Stimulated activated CD4-positive, alpha-beta T cell treated with anti-CD3 and anti-CD28 coated beads, TNF-alpha, amount 100 ng/mL, for 24 hours (primary cell): Measurements from ENCODE around the gene FAM234B.
"Not testable (repeated sequence)": the region's sequence is repeated elsewhere in the genome, so short reads cannot be mapped to it uniquely, and the experiment has no call there.

Experiments
- DNase-seq, 3 experiments: peaks; one replicate each; pipeline ENCODE4 v3.0.0-alpha.2; 2020; ENCODE audit warnings: low read depth in 3 of 3

Gene FAM234B

DNA sequence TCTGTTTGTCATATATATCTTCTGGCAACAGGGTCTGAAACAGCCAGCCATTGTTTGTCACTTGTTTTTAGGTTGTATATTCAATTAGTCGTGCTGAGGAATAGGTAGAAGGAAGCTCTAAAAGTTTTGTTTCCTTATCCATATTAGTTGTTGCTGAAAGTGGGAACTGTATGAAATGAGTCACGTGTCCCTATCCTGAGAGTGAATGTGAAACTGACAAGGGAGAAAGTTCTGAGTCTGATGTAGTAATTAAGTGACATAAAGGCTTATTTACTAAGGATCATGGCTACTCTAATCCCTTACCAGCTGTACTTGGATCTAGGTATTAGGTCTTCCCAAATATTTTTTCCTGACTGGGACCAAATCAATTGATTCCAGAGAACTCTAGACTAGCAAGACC, 16.4 kb downstream of the FAM234B start:
- DNase-seq, result no peak

DNA sequence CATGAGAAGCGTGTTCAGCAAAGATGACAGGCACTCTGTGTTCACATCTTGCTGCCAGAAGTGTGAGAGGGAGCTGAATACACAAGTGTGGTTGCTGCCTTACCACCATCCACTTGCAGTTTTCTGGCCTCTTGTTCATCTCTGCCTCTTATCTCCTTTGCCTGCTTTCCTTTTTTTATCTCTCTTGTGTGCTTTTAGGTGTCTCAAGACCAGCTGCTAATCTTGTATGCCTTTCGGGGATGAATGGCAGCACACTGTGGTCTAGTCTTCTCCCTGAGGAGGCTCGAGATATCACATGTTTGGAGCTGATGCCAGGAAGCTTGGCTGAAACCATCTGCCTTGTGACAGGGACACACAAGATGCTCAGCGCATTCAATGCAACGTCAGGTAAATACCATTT, 17.2 kb downstream of the FAM234B start:
- DNase-seq, result no peak

DNA sequence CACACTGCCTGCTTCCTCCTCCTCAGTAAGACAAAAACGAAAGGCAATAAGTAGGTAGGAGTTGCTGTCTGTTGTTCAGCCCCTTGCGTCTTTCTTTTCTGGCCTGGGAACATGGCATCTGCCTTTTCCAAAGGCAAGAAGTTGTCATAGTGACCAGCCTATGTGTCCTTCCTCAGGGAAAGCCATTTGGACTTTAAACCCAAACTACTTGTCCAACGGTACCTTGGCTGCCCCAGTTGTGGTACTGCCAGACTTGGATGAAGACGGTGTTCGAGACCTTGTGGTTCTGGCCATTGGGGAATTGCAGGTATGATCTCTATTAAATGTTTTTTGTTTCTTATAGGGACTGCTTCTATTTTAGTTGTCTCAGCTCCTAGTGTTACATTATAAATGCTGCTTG, 18.5 kb downstream of the FAM234B start:
- DNase-seq, result no peak

DNA sequence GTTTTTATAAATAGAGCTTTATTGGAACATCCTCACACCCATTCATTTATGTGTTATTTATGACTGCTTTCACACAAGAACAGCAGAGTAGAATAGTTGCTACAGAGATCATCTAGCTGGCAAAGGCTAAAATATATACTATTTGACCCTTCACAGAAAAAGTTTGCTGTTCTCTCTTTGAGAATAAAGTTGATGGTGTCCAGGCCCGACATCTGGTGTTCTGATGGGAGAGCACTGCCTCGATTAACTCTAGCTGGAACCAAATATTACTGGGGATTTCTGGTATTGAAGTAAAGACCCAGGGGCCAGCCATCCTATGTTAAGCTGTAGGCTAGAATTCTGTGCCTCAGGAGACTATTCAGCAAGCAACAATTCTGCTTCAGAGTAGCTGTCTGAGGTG, 21.8 kb downstream of the FAM234B start:
- no peak for DNase-seq

DNA sequence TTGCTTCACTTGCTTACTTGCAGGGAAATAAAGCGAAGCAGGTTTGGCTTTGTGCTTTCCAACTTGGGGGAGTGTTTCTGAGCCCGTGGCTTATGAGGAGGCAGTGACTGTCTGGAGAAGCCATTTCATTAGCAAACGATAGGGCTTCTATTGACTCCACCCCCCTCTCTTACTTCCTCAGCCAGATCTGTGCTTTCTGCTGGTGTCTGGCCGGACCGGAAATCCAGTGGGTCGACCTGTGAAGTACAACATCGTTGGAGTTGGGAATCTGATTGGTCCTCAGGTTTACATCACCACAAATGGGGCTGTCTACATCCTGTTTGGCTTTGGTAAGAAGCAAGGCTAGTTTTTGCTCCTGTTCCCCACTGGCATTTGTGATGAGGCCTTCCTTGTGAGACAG, 22.3 kb downstream of the FAM234B start:
- DNase-seq, result no peak

DNA sequence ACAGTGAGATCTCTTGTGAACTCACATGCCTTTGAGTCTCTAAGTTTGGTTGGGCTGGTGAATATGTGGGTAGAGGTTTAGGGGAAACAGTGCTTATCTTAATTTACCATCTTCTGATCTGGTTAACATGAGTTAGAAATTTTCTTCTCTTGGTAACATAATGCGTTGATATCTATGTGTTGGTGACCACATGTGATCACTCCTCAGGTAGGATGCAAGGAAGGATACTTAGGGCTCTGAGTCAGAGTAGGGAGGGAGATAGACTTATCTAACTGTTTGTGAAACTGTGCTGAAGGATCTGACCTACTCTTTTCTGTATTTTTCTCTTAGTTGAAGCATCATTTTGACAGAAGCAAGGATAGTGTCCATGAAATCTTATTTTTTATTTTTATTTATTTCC, 23.1 kb downstream of the FAM234B start:
- DNase-seq, result no peak

DNA sequence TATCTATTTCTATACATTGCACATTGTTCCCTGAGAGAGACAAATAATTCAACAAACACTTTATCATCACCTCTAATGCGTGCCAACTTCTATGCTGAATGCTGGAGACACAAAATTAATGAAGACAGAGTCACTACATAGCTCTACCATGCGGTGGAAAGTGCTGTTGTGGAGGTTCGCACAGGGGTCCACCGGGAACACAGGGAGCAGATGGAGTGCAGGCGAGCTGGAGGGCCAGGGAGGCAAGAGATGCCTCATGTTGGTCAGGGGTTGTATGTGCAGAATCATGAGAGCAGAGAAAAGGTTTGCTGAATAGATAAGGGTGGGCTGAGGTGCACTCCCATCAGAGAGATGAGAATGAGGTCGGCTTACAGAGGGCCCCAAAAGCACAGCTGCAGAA, 25.2 kb downstream of the FAM234B start:
- DNase-seq, result no peak

DNA sequence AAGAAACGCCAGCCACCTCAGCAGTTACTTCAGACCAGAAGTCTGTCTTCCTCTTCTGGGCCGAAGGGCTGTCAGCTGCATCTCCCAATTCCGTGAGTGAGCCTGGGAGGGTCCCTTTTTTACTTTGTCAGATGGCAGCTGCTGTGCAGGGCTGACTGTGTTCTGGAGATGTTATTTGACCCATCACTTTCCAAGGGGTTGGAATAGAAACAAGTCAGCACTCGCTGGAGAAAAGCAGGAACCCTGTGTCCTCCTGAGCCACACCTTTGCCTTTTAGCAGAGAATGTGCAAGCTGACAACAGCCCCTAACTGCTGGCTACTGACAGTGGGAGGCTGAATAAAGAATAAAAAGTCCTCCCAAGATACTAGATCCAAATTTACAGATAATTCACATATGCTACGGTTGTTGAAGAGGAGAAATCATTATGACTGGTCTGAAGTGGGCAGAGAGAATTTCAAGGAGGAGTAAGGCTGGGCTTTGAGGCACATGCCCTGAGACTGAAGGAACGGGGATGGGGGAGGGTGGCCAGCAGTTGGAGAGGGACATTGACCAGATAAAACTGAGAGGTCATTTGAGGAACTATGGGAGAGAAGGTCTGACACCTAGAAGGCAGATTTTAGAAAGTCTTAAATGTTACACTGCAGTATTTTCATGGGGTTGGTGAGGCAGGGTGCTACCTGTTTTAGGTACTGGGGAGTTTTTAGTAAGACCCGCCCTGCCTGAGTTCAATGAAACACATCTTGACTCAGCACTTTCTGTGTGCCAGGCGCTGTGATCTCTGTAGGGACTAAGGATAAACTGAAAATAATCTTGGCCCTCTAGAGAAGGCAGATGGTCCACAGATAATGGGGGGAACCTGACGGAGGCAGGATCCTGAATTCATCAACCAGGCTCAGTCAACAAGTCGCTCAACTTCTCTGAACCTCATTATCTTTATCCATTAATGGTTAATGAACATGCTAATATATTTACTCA, 27.4 kb downstream of the FAM234B start:
- DNase-seq, result no peak

DNA sequence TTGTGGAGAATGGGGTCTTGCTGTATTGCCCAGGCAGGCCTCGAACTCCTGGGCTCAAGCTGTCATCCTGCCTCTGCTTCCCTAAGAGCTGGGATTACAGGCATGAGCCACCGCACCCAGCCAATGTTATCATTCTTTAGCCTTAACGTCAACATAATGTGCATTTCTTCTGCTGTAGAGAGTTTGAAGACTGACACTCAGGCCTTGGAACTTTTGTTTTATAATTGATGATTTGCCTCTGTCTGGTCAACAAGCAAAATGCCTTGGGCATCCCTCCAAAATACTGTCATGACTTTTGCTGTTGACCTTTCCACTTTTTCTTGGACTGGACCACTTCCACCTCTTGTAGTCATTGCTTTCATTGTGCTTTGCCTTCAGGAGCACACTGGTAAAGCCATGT, 29.0 kb downstream of the FAM234B start:
- no peak for DNase-seq

DNA sequence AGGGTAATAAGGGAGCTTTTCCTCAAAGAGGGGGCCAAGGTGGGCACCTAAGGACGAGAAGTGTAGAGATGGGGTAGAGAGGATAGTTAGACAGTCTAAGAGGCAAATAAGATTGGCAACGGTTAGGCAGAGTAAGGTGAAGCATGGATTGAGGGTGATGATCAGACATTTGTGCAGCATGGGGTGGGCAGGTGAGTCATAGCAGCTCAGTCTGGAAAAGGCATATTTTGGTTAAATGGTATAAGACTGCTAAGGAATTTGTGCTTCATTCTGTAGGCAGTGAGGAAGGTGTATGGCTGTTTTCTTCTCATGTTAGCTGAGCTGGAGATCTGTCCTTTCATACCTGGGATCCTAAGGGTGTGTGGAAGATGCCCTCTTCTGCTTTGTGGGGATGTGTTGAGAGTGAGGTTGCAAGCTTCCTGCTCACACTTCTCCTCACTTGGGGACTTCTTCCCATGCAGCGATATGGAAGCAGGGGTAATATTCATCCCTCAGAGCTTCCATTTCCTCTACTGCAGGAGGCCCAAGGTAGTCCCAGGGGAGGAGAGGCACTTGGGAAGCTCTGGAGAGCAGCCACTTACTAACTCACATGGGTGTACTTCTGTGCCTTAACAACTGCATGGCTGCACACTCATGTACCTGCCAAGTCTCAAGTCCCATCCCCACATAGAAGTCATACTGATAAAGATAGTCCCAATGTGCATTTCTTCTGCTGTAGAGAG, 30.4 kb downstream of the FAM234B start:
- DNase-seq, result no peak

DNA sequence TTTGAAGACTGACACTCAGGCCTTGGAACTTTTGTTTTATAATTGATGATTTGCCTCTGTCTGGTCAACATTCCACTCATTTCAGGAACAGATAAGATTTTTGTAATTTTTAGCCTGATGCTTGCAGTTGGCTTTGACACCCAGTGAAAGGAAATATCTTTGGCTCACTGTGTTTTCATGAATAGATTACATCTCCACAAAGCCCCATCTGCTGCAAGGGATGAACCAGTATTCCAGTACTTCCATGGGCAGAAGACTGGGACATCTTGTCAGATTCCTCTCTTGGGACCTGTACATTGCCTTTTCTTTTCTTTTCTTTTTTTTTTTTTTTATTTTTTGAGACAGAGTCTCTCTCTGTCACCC, 30.9 kb downstream of the FAM234B start:
- no peak for DNase-seq

DNA sequence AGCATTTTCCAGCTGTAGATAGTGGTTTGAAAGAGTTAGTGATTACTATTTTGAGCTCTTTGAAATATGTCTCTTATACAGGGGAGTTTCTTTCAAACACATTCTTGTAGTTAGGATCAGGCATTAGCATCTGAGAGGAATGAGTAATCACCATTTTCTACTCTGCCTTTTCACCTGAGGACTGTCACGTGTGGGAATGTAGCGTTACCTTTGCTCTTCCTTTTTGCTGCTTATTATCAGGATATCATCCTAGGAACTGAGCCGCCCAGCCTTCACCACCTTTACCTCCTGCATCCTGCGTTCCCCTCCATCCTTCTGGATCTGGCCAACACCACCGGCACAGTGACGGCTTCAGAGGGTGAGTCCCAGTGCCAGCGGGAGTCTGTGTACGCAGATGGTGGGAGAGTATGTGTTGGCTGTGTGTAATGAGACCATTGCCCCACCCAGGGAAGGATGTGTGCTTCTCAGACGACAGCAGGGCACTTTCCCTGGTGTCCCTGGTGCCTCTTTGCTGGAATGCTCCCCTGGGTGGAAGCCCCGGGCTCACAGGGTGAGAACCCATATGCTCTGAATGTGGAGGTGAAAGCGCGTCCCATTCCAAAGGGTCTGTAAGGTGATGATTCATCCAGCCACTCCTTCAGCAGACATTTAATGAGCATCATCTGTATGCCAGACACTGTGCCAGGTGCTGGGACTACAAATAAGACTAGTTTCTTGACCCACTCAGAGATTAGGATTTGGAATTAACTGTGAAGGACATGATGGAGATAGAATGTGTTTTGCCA, 31.8 kb downstream of the FAM234B start:
- DNase-seq, result no peak

DNA sequence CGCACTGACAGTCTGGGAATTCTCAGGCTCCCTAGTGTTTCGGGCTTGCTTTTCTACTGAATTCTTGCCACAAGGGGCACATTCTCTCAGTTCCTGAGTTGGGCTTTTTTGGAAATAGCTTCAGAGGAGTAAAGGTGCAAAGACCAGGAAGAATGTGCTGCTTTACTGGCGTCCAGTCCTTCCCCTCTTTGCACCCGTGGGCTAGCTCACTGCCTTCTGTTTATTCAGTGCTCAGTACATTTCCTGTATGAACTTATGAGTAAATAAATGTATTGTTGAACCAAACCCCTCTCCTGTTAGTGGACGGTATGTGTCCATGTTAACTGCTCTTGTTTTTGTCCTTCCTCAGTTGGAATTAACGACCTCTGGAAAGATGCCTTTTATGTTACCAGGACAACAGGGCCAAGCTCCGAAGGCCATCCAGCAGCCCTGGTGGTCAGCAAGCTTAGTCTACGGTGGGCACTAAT, 35.3 kb downstream of the FAM234B start:
- no peak for DNase-seq

DNA sequence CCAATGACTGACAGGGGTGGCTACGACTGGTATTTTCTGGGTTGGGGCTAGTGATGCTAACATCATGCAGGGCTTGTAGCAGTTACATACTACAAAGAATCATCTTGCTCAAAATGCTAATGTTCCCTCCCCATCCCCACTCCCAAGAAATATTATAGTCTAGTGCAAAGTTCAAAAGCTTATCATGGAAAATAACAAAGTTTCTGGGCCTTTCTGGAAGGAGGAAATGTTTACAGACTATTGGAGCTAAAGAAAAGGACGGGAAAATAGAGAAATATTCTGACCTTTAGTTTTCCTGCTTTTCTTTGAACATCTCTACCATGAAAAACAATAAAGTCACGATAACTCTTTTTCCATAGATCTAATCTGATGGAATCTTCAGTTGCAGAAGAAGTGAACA, 36.1 kb downstream of the FAM234B start:
- DNase-seq, result no peak

DNA sequence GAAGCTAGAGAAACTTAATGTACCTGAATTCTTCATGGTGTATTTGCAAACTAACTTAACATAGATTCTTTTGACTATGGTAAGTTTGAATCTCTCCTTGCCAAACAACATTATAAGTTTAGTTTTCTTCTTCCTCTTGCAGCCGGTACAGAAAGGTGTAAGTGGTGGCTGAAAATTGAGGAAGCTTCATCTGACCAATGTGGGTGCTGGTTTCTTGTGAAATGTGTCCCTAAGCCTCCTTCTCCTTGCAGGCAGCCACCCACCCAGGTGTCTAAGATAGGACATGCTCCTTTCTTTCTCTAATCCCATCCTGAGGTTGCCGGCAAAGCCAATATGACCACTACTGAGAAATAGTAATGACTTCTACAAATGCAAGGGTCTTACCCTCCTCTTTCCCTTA, 38.7 kb downstream of the FAM234B start:
- no peak for DNase-seq

DNA sequence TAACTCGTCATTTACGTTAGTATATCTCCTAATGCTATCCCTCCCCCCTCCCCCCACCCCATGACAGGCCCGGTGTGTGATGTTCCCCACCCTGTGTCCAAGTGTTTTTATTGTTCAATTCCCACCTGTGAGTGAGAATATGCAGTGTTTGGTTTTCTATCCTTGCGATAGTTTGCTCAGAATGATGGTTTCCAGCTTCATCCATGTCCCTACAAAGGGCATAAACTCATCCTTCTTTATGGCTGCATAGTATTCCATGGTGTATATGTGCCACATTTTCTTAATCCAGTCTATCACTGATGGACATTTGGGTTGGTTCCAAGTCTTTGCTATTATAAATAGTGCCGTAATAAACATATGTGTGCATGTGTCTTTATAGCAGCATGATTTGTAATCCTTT, 39.5 kb downstream of the FAM234B start:
- not testable (repeated sequence) for DNase-seq

DNA sequence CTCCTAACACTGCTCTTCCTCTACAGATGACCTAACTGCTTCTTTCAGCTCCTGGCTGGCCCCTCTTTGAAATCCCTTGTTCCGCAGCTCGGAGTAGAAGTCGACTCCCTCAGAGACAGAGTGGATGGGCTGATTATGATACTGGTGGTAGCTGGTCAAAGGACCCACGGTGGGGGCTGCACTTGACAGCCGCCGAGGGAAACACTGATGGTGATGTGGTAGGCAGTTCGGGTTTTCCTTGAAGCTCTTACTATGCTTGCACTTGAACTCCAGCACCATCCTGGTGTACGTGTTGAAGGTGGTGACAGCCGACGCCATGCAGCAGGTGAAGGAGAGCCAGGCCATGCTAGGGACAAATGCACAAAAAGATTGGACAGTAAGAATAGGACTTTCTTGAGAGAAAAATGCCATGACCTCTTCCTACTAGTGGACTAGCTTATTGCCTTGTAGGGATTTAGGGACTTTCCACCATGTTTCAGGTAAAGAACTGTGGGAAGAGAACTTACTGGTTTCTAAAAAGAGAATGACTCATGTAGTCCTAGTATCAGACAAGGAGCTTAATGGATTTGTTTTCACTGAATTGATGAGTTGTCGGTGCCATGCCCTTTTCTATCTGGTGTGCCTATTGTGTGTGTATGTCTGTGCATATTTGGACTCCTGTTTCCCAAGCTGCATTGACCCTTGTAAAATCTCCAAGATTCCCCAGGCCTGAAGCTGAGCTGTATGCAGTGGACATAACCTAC, 40.9 kb downstream of the FAM234B start:
- DNase-seq, result no peak

DNA sequence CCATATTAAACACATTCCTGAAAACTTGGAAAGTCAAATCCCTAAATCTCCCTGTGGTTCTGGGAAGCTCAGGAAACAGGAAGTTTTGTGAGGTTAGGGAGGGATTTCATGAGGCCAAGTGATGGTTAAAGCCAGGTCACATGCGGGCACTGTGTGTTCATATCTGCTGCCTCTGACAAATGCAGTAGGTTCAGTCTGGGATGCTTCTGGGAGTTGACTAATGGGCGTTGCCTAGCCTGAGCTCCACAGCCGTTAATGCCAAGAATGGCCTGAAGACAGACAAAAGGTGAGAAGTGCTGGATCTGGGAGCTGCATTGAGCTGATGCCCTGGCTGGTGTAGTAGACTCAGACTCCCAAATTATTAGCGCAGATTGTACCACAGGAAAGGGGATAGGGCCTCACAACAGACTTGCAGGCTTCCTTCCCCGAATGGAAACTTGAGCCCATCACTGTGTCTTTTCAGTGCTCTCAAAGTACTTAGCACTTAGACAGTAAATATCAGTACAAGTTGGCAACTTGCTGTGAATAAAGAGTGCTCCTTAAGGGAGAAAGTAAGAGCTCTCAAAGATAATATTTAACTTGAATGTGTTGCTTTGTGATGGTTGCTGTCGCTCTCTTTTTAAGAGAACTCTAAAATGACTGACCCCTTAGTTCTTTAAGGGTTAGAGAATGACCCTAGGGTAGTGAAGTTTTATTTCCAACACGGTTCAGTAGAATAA, 41.9 kb downstream of the FAM234B start:
- DNase-seq, result no peak

DNA sequence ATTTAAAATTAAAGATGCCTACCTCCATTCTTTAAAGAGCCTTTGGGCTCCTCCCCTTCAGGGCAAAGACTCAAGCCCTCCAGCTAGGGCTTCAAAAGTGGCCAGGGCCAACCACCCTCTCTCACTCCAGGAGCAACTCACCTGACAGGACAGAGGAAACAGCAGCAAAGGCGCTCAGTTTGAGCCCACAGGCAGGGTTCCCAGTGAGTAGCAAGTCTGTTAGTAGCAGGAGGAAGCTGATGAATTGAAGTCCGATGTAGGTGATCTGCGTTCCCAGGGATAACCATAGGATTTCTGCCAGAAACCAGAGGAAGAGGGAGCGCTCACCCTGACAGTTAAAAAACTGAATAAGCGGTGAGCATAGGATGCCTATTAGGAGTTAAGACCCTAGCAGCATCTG, 43.6 kb downstream of the FAM234B start:
- no peak for DNase-seq

DNA sequence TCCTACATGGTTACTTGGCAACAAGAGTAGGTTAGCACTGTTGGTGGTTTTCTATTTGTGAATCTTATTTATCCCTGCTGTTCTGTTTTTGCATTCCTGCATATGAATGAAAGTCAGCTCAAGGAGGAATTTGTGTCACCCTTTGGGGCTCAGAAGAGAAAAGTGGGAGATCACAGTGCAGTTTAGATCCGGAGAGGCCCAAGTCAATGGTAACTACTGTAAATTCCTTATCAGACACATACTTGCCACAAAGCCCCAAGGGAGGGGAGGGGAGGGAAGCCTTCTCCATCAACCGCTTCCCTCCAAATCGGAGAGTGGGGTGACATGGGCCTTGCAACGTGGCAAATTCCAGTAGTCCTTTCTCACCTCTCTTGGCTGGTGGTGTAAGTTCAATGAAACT, 44.3 kb downstream of the FAM234B start:
- DNase-seq, result no peak

DNA sequence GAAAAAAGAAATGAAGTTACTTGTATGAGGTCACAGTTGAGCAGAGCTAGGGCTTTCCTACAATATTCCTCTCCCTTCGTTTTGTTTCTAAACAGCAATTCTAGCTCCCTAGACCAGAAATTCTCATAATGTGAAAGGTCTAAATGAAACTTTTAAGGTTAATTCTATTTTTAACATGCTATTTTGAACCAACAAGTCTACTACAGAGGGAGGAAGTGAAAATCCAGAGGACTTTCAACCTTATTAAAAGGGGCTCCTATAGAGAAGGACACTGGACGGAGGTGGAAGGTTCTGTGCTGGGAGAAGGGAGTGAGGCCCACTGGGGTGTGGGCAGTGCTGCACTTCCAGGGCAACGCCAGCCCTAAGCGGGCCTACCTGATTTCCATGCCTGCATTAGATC, 45.9 kb downstream of the FAM234B start:
- no peak for DNase-seq
